ENCODE data around the gene RNF141. TPM values are rescaled to one million over a fixed set of nuclear protein-coding genes. Genes with fewer than 3 reads are reported as not detected.

Gene RNF141
- total RNA-seq, 2 experiments from 2014 or later: 8.2 to 20.1 TPM

GRCh38 chr11:10522276-10522675 lies 18.7 kb downstream of the RNF141 start:
- CTCF ChIA-PET (ENCODE audit: unreplicated experiment): no interaction called here

GRCh38 chr11:10520562-10520961 lies 20.4 kb downstream of the RNF141 start:
- intact Hi-C loops (cut with micrococcal nuclease; ENCODE audit: unreplicated experiment): no loop called here
- Histone ChIP-seq H3K36me3 (ENCODE audit: insufficient read depth, low read length) (peaks cover 30% of the 10 kb centered on the region), H3K4me2 (ENCODE audit: low read length) (no peak overlapping the region), H3K27ac (ENCODE audit: low read depth, low read length, poor library complexity, severe bottlenecking) (no peak overlapping the region), H3K9me2 (ENCODE audit: insufficient read depth, low read length) (no peaks in the 10 kb centered on the region), H3K4me1 (ENCODE audit: insufficient read depth, low read length, poor library complexity, severe bottlenecking) (no peaks in the 10 kb centered on the region), H3K4me3 (ENCODE audit: low read depth, low read length, poor library complexity, severe bottlenecking) (no peak overlapping the region), H3K9me3 (ENCODE audit: low read length) (no peaks in the 10 kb centered on the region), H3K79me2 (ENCODE audit: insufficient read depth, low read depth, low read length) (no peaks in the 10 kb centered on the region), H4K20me1 (ENCODE audit: insufficient read depth, low read length) (no peaks in the 10 kb centered on the region), H2AFZ (ENCODE audit: low read length) (no peak overlapping the region)
- CTCF ChIA-PET (ENCODE audit: unreplicated experiment): interaction anchor here (1.1 kb wide), 1 partner anchor 14 kb away, joined by 3 read pairs; no protein-coding TSS in a partner anchor
- POLR2A ChIA-PET: interaction anchor here (0.7 to 2.2 kb wide), 4 partner anchors 13 to 107 kb away, joined by 3 to 7 read pairs (median 5); partner anchors contain the start of genes AMPD3 and RNF141
- TF ChIP-seq CTCF (conservative IDR thresholded peaks at IDR 0.05; ENCODE audit: low read length): no peak
- TF ChIP-seq EZH2phosphoT487 (IDR thresholded peaks at IDR 0.05; ENCODE audit: borderline replicate concordance, low read depth, low read length): no peak
- BruUV-seq (replicated peaks): no TSS peak
- no peak for DNase-seq (ENCODE audit: low spot score)

More at GRCh38 chr11:10522276-10522675, 18.7 kb downstream of the RNF141 start:
- TF ChIP-seq EZH2phosphoT487 (IDR thresholded peaks at IDR 0.05; ENCODE audit: borderline replicate concordance, low read depth, low read length) (no peak), CTCF (conservative IDR thresholded peaks at IDR 0.05; ENCODE audit: low read length) (no peak)
- POLR2A ChIA-PET: no interaction called here
- DNase-seq (ENCODE audit: low spot score): no peak
- BruUV-seq (replicated peaks): no TSS peak
- Histone ChIP-seq H3K4me1 (ENCODE audit: insufficient read depth, low read length, poor library complexity, severe bottlenecking) (no peaks in the 10 kb centered on the region), H3K79me2 (ENCODE audit: insufficient read depth, low read depth, low read length) (no peaks in the 10 kb centered on the region), H2AFZ (ENCODE audit: low read length) (no peak overlapping the region), H3K36me3 (ENCODE audit: insufficient read depth, low read length) (peaks cover 26% of the 10 kb centered on the region), H3K27ac (ENCODE audit: low read depth, low read length, poor library complexity, severe bottlenecking) (no peak overlapping the region), H4K20me1 (ENCODE audit: insufficient read depth, low read length) (no peaks in the 10 kb centered on the region), H3K9me3 (ENCODE audit: low read length) (no peaks in the 10 kb centered on the region), H3K9me2 (ENCODE audit: insufficient read depth, low read length) (no peaks in the 10 kb centered on the region), H3K4me2 (ENCODE audit: low read length) (no peak overlapping the region), H3K4me3 (ENCODE audit: low read depth, low read length, poor library complexity, severe bottlenecking) (no peak overlapping the region)
- intact Hi-C loops (cut with micrococcal nuclease; ENCODE audit: unreplicated experiment): no loop called here

- peaks cover 35% of the 10 kb centered on the region for H3K36me3 ChIP-seq (ENCODE audit: insufficient read depth, low read length)
- ChIA-PET CTCF (ENCODE audit: unreplicated experiment) (no interaction called here), POLR2A (interaction anchor here (0.6 to 2.2 kb wide), 4 partner anchors 21 to 106 kb away, joined by 3 to 7 read pairs (median 4); partner anchors contain the start of genes AMPD3 and RNF141)
- no peak overlapping the region for H3K27ac ChIP-seq (ENCODE audit: low read depth, low read length, poor library complexity, severe bottlenecking)
- no peaks in the 10 kb centered on the region for H3K79me2 ChIP-seq (ENCODE audit: insufficient read depth, low read depth, low read length)
- no peak overlapping the region for H3K4me3 ChIP-seq (ENCODE audit: low read depth, low read length, poor library complexity, severe bottlenecking)
- DNase-seq (ENCODE audit: low spot score): no peak
- intact Hi-C loops (cut with micrococcal nuclease; ENCODE audit: unreplicated experiment): loop anchor here (5.0 kb wide), 2 partner anchors 112 to 133 kb away; no protein-coding TSS in a partner anchor
- H2AFZ ChIP-seq (ENCODE audit: low read length): no peak overlapping the region
- no peaks in the 10 kb centered on the region for H3K4me1 ChIP-seq (ENCODE audit: insufficient read depth, low read length, poor library complexity, severe bottlenecking)
- no peaks in the 10 kb centered on the region for H4K20me1 ChIP-seq (ENCODE audit: insufficient read depth, low read length)
- no TSS peak for BruUV-seq (replicated peaks)
- H3K9me2 ChIP-seq (ENCODE audit: insufficient read depth, low read length): no peaks in the 10 kb centered on the region
- no peaks in the 10 kb centered on the region for H3K9me3 ChIP-seq (ENCODE audit: low read length)
- no peak overlapping the region for H3K4me2 ChIP-seq (ENCODE audit: low read length)
- TF ChIP-seq EZH2phosphoT487 (IDR thresholded peaks at IDR 0.05; ENCODE audit: borderline replicate concordance, low read depth, low read length): no peak
- no peak for TF ChIP-seq CTCF (conservative IDR thresholded peaks at IDR 0.05; ENCODE audit: low read length)
These were observed 21.4 kb downstream of the RNF141 start for GRCh38 chr11:10519630-10520029.
